Naive thymus-derived CD8-positive, alpha-beta T cell (primary cell): Measurements from ENCODE around the gene MRPS5. TPM values are rescaled to one million over a fixed set of nuclear protein-coding genes. Genes with fewer than 3 reads are reported as not detected.

Source experiments
- polyA plus RNA-seq, 3 donors: library from polyadenylated mRNA; unstranded; fragments of 300-500 nt; fragmentation: Illumina TruSeq; gene quantifications; one replicate each; pipeline ENCODE4 v1.2.3, GENCODE V29; 2021
- total RNA-seq, 8 experiments: library from RNA in 2 of 8; stranded (reverse) in 2 of 8; gene quantifications; one replicate each; pipeline ENCODE4 v1.2.3 and lab custom pipeline; 2021 to 2026

The MRPS5 gene
- total and polyA plus RNA-seq, 5 experiments from 2014 or later, result 37.2 to 66.0 (median 54.6) TPM

Other genes starting within 250 kb of the MRPS5 start
- 100 to 1,000 TPM; 116 to 117 TPM for gene MAL, start 96.1 kb downstream of the MRPS5 start, total RNA-seq
- 100 to 1,000 TPM; 158 to 284 (median 273) TPM for gene MAL, start 96.1 kb downstream of the MRPS5 start, polyA plus RNA-seq
- 10 to 100 TPM; 42.3 to 43.9 TPM for gene ZNF514, start 38.0 kb upstream of the MRPS5 start, total RNA-seq
- 10 to 100 TPM; 10.0 to 11.2 (median 10.3) TPM for gene ZNF514, start 38.0 kb upstream of the MRPS5 start, polyA plus RNA-seq
- 1 to 10 TPM; 4.0 to 4.7 TPM for gene ZNF2, start 44.0 kb upstream of the MRPS5 start, total RNA-seq
- gene ZNF2, start 44.0 kb upstream of the MRPS5 start, polyA plus RNA-seq, result 1 to 10 TPM; 2.5 to 4.2 (median 3.6) TPM
- 1 to 10 TPM; 3.0 to 4.0 TPM for gene ZNF892, start 85.7 kb upstream of the MRPS5 start, total RNA-seq
- 1 to 10 TPM in 1 of 3 donors, under 1 TPM in 2; 0.65 to 1.7 (median 0.88) TPM for gene ZNF892, start 85.7 kb upstream of the MRPS5 start, polyA plus RNA-seq
- under 1 TPM; 0.88 to 0.91 TPM for gene PROM2, start 152.6 kb upstream of the MRPS5 start, total RNA-seq
- not detected for gene PROM2, start 152.6 kb upstream of the MRPS5 start, polyA plus RNA-seq
- gene KCNIP3, start 175.5 kb upstream of the MRPS5 start, total RNA-seq, result not detected
- not detected for gene KCNIP3, start 175.5 kb upstream of the MRPS5 start, polyA plus RNA-seq